Peyer's patch (tissue), 4 donors: Measurements from ENCODE around the gene RBPJL. TPM values are rescaled to one million over a fixed set of nuclear protein-coding genes. Genes with fewer than 3 reads are reported as not detected.

Experiments used
- DNase-seq, 3 donors: peaks; one replicate each; pipeline ENCODE4 v3.0.0-alpha.2; 2017 to 2019
- H3K27ac ChIP-seq, 4 donors: fragments of 200-600 bp; sonication (generic); one replicate each; pipeline ENCODE4 v1.5.1; 2016 to 2019
- H3K27me3 ChIP-seq, 2 donors: fragments of 200-600 bp; sonication (generic); one replicate each; pipeline ENCODE4 v1.5.1; 2019
- H3K36me3 ChIP-seq, 3 donors: fragments of 200-600 bp; sonication (generic); one replicate each; pipeline ENCODE4 v1.5.1; 2016 to 2019
- H3K4me1 ChIP-seq, 4 donors: fragments of 200-600 bp; sonication (generic); one replicate each; pipeline ENCODE4 v1.5.1; 2016 to 2019
- H3K4me3 ChIP-seq, 4 donors: fragments of 200-600 bp; sonication (generic); 1 replicate in 3 of 4; 2 replicates in 1 of 4; pipeline ENCODE4 v1.5.1; 2016 to 2019; ENCODE audit warnings: mild to moderate bottlenecking in 1 of 4
- H3K9me3 ChIP-seq, 4 donors: fragments of 200-600 bp; sonication (generic); one replicate each; pipeline ENCODE4 v1.5.1; 2016 to 2019; ENCODE audit warnings: mild to moderate bottlenecking in 1 of 4
- POLR2A ChIP-seq, 2 donors: fragments of 450-650 bp; IDR thresholded peaks; one replicate each; pipeline ENCODE4 v1.5.1; 2017; ENCODE audit warnings: antibody characterized with exemption in 2 of 2, mild to moderate bottlenecking in 2 of 2, moderate library complexity in 2 of 2
- total RNA-seq, 4 donors: library from RNA; depleted of rRNA; stranded (reverse); fragments of >200 nt; gene quantifications; one replicate each; pipeline ENCODE4 v1.1.0, GENCODE V29; 2016
- TF ChIP-seq, protein P1 (sequence below), 6 experiments: fragments of 450-650 bp in 4 of 6; fragments of 200-600 bp in 2 of 6; sonication (generic) in 1 of 6; IDR thresholded peaks; one replicate each; pipeline ENCODE4 v1.5.1; 2017 to 2019; ENCODE audit warnings: antibody characterized with exemption in 6 of 6, mild to moderate bottlenecking in 3 of 6, moderate library complexity in 1 of 6

Gene RBPJL
- total RNA-seq, 4 donors from 2014 or later = not detected

DNA sequence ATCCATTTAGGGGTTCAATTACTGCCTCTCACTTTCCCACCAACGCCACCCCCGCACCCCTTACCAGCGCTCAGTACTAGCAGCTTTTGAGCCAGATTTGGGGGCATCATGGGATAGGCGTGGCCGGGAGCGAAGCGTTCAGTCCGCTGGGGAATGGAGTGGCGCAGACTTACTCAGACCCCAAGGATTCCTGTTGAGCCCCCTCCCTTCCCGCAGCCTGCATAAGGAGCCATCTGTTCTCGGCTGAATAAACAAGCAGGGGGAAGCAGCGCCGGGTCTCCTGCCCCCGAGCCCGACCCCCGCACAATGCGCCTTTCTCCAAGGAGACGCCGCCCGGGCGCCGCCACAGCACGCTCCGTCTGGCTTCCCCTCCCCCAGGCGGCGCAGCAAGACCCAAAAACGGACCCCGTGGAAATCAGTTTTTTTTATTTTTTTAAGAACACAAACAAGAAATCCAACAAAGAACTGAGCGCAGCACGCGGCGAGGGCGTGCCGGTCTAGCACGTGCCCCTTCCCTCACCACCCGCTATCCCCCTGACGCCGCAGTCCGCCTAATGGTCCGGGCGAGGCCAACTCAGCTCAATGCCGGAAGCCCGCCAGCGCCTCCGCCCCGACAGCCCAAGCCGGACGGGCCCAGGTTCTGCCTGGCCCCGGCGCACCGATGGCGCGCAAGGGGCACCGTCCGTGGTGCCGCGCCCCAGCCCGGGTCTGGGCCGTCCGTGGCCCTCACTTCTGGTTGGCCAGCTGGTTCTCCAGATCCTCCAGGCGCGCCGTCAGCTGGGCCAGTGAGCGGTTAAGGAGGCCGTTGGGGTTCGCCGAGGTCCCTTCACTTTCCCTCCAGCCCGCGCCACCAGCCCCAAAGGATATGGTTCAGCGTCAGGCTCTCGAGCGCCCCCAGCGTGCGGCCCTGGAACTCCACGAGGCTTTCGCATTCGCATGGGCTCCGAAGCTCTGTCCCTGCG lies 13.3 kb upstream of the RBPJL start:
- peaks cover 0 to 11% (median 7%) of the 10 kb centered on the region in 4 donors for H3K4me1 ChIP-seq
- H3K4me3 ChIP-seq = peak overlapping the region; percentile 46 to 75 (median 52)
- peak; percentile 72 to 92 (median 87) for DNase-seq
- TF ChIP-seq, protein P1, sequence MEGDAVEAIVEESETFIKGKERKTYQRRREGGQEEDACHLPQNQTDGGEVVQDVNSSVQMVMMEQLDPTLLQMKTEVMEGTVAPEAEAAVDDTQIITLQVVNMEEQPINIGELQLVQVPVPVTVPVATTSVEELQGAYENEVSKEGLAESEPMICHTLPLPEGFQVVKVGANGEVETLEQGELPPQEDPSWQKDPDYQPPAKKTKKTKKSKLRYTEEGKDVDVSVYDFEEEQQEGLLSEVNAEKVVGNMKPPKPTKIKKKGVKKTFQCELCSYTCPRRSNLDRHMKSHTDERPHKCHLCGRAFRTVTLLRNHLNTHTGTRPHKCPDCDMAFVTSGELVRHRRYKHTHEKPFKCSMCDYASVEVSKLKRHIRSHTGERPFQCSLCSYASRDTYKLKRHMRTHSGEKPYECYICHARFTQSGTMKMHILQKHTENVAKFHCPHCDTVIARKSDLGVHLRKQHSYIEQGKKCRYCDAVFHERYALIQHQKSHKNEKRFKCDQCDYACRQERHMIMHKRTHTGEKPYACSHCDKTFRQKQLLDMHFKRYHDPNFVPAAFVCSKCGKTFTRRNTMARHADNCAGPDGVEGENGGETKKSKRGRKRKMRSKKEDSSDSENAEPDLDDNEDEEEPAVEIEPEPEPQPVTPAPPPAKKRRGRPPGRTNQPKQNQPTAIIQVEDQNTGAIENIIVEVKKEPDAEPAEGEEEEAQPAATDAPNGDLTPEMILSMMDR (IDR thresholded peaks at IDR 0.05) = peak; percentile 62 to 97 (median 84)
- TF ChIP-seq POLR2A (IDR thresholded peaks at IDR 0.05) = no peak
- no peaks in the 10 kb centered on the region for H3K27me3 ChIP-seq
- no peaks in the 10 kb centered on the region for H3K36me3 ChIP-seq
- H3K27ac ChIP-seq = peak overlapping the region in 1 of 4 donors; percentile 46
- H3K9me3 ChIP-seq = no peaks in the 10 kb centered on the region

DNA sequence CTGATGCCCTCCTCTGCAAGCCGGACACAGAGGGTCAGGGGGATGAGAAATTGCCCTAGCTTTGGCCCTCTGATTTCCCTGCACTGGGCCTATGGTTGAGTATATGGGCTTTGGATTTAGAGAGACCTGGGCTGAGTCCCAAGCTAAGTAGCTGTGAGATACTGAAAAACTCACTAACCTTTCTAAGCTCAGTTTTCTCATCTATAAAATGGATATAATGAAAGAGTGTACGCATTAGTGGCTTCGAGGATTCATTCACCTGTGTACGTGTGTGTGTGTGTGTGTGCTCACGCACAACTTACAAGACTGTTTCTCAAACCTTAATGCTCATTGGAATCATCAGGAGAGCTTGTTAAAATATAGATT lies 12.7 kb upstream of the RBPJL start:
- TF ChIP-seq, protein P1 (IDR thresholded peaks at IDR 0.05) = no peak
- TF ChIP-seq POLR2A (IDR thresholded peaks at IDR 0.05) = no peak
- H3K27ac ChIP-seq = no peak overlapping the region
- H3K27me3 ChIP-seq = no peaks in the 10 kb centered on the region
- no peak for DNase-seq
- peaks cover 0 to 11% (median 7%) of the 10 kb centered on the region in 4 donors for H3K4me1 ChIP-seq
- H3K4me3 ChIP-seq = peak overlapping the region in 2 of 4 donors; percentile 47 to 56
- H3K9me3 ChIP-seq = no peaks in the 10 kb centered on the region
- no peaks in the 10 kb centered on the region for H3K36me3 ChIP-seq

DNA sequence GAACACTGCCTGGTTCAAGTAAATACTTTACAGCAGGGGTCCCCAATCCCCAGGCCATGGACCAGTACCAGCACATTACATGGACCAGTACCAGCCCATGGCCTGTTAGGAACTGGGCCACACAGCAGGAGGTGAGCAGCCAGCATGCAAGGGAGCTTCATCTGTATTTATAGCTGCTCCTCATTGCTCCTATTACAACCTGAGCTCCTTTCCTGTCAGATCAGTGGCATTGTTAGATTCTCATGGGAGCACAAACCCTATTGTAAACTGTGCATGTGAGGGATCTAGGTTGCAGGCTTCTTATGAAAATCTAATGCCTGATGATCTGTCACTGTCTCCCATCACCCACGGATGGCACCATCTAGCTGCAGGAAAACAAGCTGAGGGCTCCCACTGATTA lies 12.0 kb upstream of the RBPJL start:
- Histone ChIP-seq H3K27me3 (no peaks in the 10 kb centered on the region), H3K4me1 (peaks cover 0 to 11% (median 7%) of the 10 kb centered on the region in 4 donors), H3K36me3 (no peaks in the 10 kb centered on the region), H3K27ac (no peak overlapping the region), H3K9me3 (no peaks in the 10 kb centered on the region), H3K4me3 (no peak overlapping the region)
- no peak for DNase-seq
- TF ChIP-seq POLR2A (IDR thresholded peaks at IDR 0.05) = no peak

DNA sequence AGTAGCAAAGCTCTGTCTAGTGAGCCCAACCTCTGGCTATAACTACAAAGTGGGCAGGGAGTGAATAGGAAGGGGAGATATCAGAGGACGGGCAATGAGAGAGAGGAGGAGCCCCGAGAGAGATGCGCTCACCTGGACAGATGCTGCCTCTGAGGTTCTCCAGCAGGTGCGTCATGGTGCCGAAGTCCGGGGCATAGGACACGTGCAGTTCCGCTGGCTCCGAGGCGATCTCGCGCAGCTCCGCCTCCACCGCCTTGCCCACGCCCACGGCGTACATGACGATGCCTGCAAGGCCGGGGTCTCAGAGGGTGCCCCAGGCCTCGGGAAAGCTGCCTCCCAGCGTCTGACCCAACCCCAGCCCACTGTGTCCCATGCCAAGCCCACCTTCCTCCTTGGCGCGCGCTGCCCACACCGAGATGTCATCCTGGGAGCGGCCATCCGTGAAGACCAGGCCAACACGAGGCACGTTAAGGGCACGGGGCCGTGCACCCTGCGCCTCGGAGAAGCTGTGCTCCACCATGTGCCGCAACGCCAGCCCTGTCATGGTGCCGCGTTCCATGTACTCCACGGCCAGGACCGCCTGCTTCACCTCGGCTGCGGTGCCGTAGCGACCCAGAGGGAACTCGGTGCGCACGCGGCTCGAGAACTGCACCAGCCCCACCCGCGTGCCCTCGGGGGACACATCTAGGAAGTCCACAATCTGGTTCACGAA lies 8.7 kb upstream of the RBPJL start:
- TF ChIP-seq, protein P1 (IDR thresholded peaks at IDR 0.05) = no peak
- H3K36me3 ChIP-seq = no peaks in the 10 kb centered on the region
- DNase-seq = no peak

DNA sequence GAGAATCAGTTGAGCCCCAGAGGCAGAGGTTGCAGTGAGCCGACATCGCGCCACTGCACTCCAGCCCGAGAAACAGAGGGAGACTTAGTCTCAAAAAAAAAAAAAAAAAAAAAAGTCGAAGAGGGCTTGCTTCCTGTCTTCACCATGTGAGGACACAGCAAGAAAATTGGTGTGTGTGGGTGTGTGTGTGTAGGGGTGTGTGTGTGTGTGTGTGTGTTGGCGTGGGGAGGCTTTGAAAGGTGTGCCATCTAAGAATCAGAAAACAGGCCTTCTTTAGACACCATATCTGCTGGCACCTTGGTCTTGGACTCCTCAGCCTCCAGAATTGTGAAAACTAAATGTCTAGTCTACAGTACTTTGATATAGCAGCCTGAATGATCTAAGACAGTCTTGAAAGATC lies 6.9 kb upstream of the RBPJL start:
- Histone ChIP-seq H3K27me3 (no peaks in the 10 kb centered on the region), H3K4me3 (no peak overlapping the region), H3K9me3 (no peaks in the 10 kb centered on the region), H3K27ac (no peak overlapping the region), H3K36me3 (no peaks in the 10 kb centered on the region), H3K4me1 (no peaks in the 10 kb centered on the region)
- TF ChIP-seq, protein P1 (IDR thresholded peaks at IDR 0.05) = no peak
- no peak for TF ChIP-seq POLR2A (IDR thresholded peaks at IDR 0.05)
- no peak for DNase-seq

More for the DNA sequence above, 8.7 kb upstream of the RBPJL start:
- Histone ChIP-seq H3K27ac (no peak overlapping the region), H3K9me3 (no peaks in the 10 kb centered on the region), H3K27me3 (no peaks in the 10 kb centered on the region), H3K4me3 (no peak overlapping the region), H3K4me1 (peaks cover 0 to 11% (median 7%) of the 10 kb centered on the region in 4 donors)

DNA sequence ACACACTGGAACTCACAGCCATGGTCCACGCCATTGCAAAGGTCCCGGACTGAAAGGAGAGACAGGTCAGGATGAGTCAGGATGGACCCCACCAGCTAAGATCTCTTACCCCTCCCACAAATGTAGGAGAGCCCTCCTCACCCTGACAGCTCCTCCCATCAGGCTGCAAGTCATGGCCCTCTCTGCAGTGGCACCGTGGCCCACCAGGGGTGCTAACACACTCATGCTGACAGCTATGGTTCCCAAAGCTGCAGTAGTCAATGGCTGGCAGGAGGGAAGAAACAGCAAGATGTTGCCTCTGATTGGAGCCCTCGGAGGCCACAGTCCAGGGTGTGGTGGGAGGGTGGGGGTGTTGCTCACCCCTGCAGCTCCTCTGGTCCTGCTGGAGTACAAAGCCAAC lies 5.7 kb upstream of the RBPJL start:
- Histone ChIP-seq H3K4me3 (no peak overlapping the region), H3K27ac (no peak overlapping the region), H3K9me3 (no peaks in the 10 kb centered on the region), H3K36me3 (no peaks in the 10 kb centered on the region), H3K27me3 (no peaks in the 10 kb centered on the region), H3K4me1 (no peaks in the 10 kb centered on the region)
- no peak for DNase-seq
- TF ChIP-seq, protein P1 (IDR thresholded peaks at IDR 0.05) = peak in 2 of 6 experiments; percentile 8 to 13
- no peak for TF ChIP-seq POLR2A (IDR thresholded peaks at IDR 0.05)
